Measurements from ENCODE around the gene PAN3. TPM values are rescaled to one million over a fixed set of nuclear protein-coding genes. Genes with fewer than 3 reads are reported as not detected.

Gene PAN3
- total RNA-seq, 2 donors from 2014 or later = 28.5 to 35.6 TPM

- no peaks in the 10 kb centered on the region for H3K27me3 Mint-ChIP-seq
- peaks cover 19% of the 10 kb centered on the region for H3K4me1 Mint-ChIP-seq
- H3K27ac Mint-ChIP-seq = no peak overlapping the region
- no peak for ATAC-seq (replicated peaks)
- no peaks in the 10 kb centered on the region for H3K9me3 Mint-ChIP-seq
- no peak overlapping the region for H3K4me3 Mint-ChIP-seq
- no peaks in the 10 kb centered on the region for H3K36me3 Mint-ChIP-seq (ENCODE audit: low read depth)
Measured at GRCh38 chr13:28166257-28166656, 27.9 kb downstream of the PAN3 start.

- H3K27me3 Mint-ChIP-seq = no peaks in the 10 kb centered on the region
- H3K9me3 Mint-ChIP-seq = no peaks in the 10 kb centered on the region
- H3K36me3 Mint-ChIP-seq (ENCODE audit: low read depth) = peaks cover 27% of the 10 kb centered on the region
- ATAC-seq (replicated peaks) = no peak
- H3K27ac Mint-ChIP-seq = no peak overlapping the region
- H3K4me1 Mint-ChIP-seq = peaks cover 33% of the 10 kb centered on the region
- no peak overlapping the region for H3K4me3 Mint-ChIP-seq
Measured at GRCh38 chr13:28171266-28171665, 32.9 kb downstream of the PAN3 start.

- no peaks in the 10 kb centered on the region for H3K9me3 Mint-ChIP-seq
- peaks cover 29% of the 10 kb centered on the region for H3K4me1 Mint-ChIP-seq
- H3K36me3 Mint-ChIP-seq (ENCODE audit: low read depth) = peaks cover 40% of the 10 kb centered on the region
- no peak overlapping the region for H3K27ac Mint-ChIP-seq
- H3K27me3 Mint-ChIP-seq = no peaks in the 10 kb centered on the region
- H3K4me3 Mint-ChIP-seq = no peak overlapping the region
- ATAC-seq (replicated peaks) = no peak
Measured at GRCh38 chr13:28172947-28173346, 34.6 kb downstream of the PAN3 start.

- Mint-ChIP-seq H3K36me3 (ENCODE audit: low read depth) (peaks cover 48% of the 10 kb centered on the region), H3K4me3 (no peak overlapping the region), H3K27ac (no peak overlapping the region), H3K4me1 (peaks cover 26% of the 10 kb centered on the region), H3K9me3 (no peaks in the 10 kb centered on the region), H3K27me3 (no peaks in the 10 kb centered on the region)
- no peak for ATAC-seq (replicated peaks)
Measured at GRCh38 chr13:28173793-28174192, 35.4 kb downstream of the PAN3 start.

GRCh38 chr13:28177327-28177726 lies 39.0 kb downstream of the PAN3 start:
- ATAC-seq (replicated peaks) = no peak
- H3K9me3 Mint-ChIP-seq = no peaks in the 10 kb centered on the region
- H3K4me3 Mint-ChIP-seq = no peak overlapping the region
- peaks cover 63% of the 10 kb centered on the region for H3K36me3 Mint-ChIP-seq (ENCODE audit: low read depth)
- no peak overlapping the region for H3K27ac Mint-ChIP-seq
- peaks cover 23% of the 10 kb centered on the region for H3K4me1 Mint-ChIP-seq
- no peaks in the 10 kb centered on the region for H3K27me3 Mint-ChIP-seq

- ATAC-seq (replicated peaks) = no peak
- H3K4me3 Mint-ChIP-seq = no peak overlapping the region
- peak overlapping the region; percentile 7 for H3K27ac Mint-ChIP-seq
- H3K36me3 Mint-ChIP-seq (ENCODE audit: low read depth) = peaks cover 63% of the 10 kb centered on the region
- H3K27me3 Mint-ChIP-seq = no peaks in the 10 kb centered on the region
- peaks cover 17% of the 10 kb centered on the region for H3K4me1 Mint-ChIP-seq
- H3K9me3 Mint-ChIP-seq = no peaks in the 10 kb centered on the region
Measured at GRCh38 chr13:28177877-28178276, 39.5 kb downstream of the PAN3 start.

GRCh38 chr13:28179974-28180373 lies 41.6 kb downstream of the PAN3 start:
- Mint-ChIP-seq H3K27ac (no peak overlapping the region), H3K27me3 (no peaks in the 10 kb centered on the region), H3K9me3 (no peaks in the 10 kb centered on the region), H3K36me3 (ENCODE audit: low read depth) (peaks cover 57% of the 10 kb centered on the region), H3K4me3 (no peak overlapping the region), H3K4me1 (peaks cover 5% of the 10 kb centered on the region)
- ATAC-seq (replicated peaks) = no peak

GRCh38 chr13:28181413-28181812 lies 43.1 kb downstream of the PAN3 start:
- ATAC-seq (replicated peaks) = peak; percentile 88
- H3K9me3 Mint-ChIP-seq = no peaks in the 10 kb centered on the region
- H3K27me3 Mint-ChIP-seq = no peaks in the 10 kb centered on the region
- no peak overlapping the region for H3K4me3 Mint-ChIP-seq
- peaks cover 47% of the 10 kb centered on the region for H3K36me3 Mint-ChIP-seq (ENCODE audit: low read depth)
- peaks cover 5% of the 10 kb centered on the region for H3K4me1 Mint-ChIP-seq
- no peak overlapping the region for H3K27ac Mint-ChIP-seq

- no peaks in the 10 kb centered on the region for H3K9me3 Mint-ChIP-seq
- ATAC-seq (replicated peaks) = no peak
- H3K27me3 Mint-ChIP-seq = no peaks in the 10 kb centered on the region
- H3K4me1 Mint-ChIP-seq = peaks cover 5% of the 10 kb centered on the region
- peaks cover 50% of the 10 kb centered on the region for H3K36me3 Mint-ChIP-seq (ENCODE audit: low read depth)
- H3K27ac Mint-ChIP-seq = peak overlapping the region; percentile 21
- H3K4me3 Mint-ChIP-seq = no peak overlapping the region
Measured at GRCh38 chr13:28185256-28185655, 46.9 kb downstream of the PAN3 start.

GRCh38 chr13:28199089-28199488 lies 60.7 kb downstream of the PAN3 start:
- Mint-ChIP-seq H3K4me3 (no peak overlapping the region), H3K27ac (no peak overlapping the region)
- ATAC-seq (replicated peaks) = no peak

GRCh38 chr13:28204043-28204442 lies 65.7 kb downstream of the PAN3 start:
- peak overlapping the region; percentile 44 for H3K27ac Mint-ChIP-seq
- H3K4me1 Mint-ChIP-seq = peaks cover 24% of the 10 kb centered on the region
- peaks cover 79% of the 10 kb centered on the region for H3K36me3 Mint-ChIP-seq (ENCODE audit: low read depth)
- no peaks in the 10 kb centered on the region for H3K27me3 Mint-ChIP-seq
- no peak overlapping the region for H3K4me3 Mint-ChIP-seq
- ATAC-seq (replicated peaks) = no peak
- H3K9me3 Mint-ChIP-seq = peaks cover 3% of the 10 kb centered on the region

More at GRCh38 chr13:28199089-28199488, 60.7 kb downstream of the PAN3 start:
- H3K4me1 Mint-ChIP-seq = peaks cover 3% of the 10 kb centered on the region
- H3K36me3 Mint-ChIP-seq (ENCODE audit: low read depth) = peaks cover 56% of the 10 kb centered on the region
- no peaks in the 10 kb centered on the region for H3K9me3 Mint-ChIP-seq
- H3K27me3 Mint-ChIP-seq = no peaks in the 10 kb centered on the region

GRCh38 chr13:28204690-28205443 lies 66.5 kb downstream of the PAN3 start:
- Mint-ChIP-seq H3K4me3 (peak overlapping the region; percentile 15), H3K27ac (peak overlapping the region; percentile 44)
- ATAC-seq (replicated peaks) = peak; percentile 95

GRCh38 chr13:28218679-28219078 lies 80.3 kb downstream of the PAN3 start:
- Mint-ChIP-seq H3K4me3 (no peak overlapping the region), H3K36me3 (ENCODE audit: low read depth) (peaks cover 32% of the 10 kb centered on the region), H3K4me1 (no peaks in the 10 kb centered on the region), H3K9me3 (no peaks in the 10 kb centered on the region), H3K27ac (no peak overlapping the region), H3K27me3 (no peaks in the 10 kb centered on the region)
- no peak for ATAC-seq (replicated peaks)

More at GRCh38 chr13:28204690-28205443, 66.5 kb downstream of the PAN3 start:
- H3K36me3 Mint-ChIP-seq (ENCODE audit: low read depth) = peaks cover 85% of the 10 kb centered on the region
- H3K27me3 Mint-ChIP-seq = no peaks in the 10 kb centered on the region
- H3K4me1 Mint-ChIP-seq = peaks cover 29% of the 10 kb centered on the region
- H3K9me3 Mint-ChIP-seq = peaks cover 3% of the 10 kb centered on the region

GRCh38 chr13:28219408-28220099 lies 81.2 kb downstream of the PAN3 start:
- Mint-ChIP-seq H3K36me3 (ENCODE audit: low read depth) (peaks cover 39% of the 10 kb centered on the region), H3K9me3 (no peaks in the 10 kb centered on the region)
- peak; percentile 19 for ATAC-seq (replicated peaks)

GRCh38 chr13:28220166-28220565 lies 81.8 kb downstream of the PAN3 start:
- H3K4me3 Mint-ChIP-seq = no peak overlapping the region
- no peak for ATAC-seq (replicated peaks)

More at GRCh38 chr13:28219408-28220099, 81.2 kb downstream of the PAN3 start:
- Mint-ChIP-seq H3K4me3 (no peak overlapping the region), H3K27ac (no peak overlapping the region), H3K27me3 (no peaks in the 10 kb centered on the region), H3K4me1 (no peaks in the 10 kb centered on the region)

More at GRCh38 chr13:28220166-28220565, 81.8 kb downstream of the PAN3 start:
- Mint-ChIP-seq H3K9me3 (no peaks in the 10 kb centered on the region), H3K27ac (no peak overlapping the region), H3K4me1 (no peaks in the 10 kb centered on the region), H3K27me3 (no peaks in the 10 kb centered on the region), H3K36me3 (ENCODE audit: low read depth) (peaks cover 39% of the 10 kb centered on the region)

Data from activated T-helper 17 cell treated with anti-CD3 and anti-CD28 coated beads, Interleukin-2, amount 50 U/mL, for 72 hours (primary cell).